ENCODE data around the gene TOR3A.

TOR3A gene

GRCh38 chr1:179143322-179143721 lies 61.5 kb downstream of the TOR3A start:
- H3K4me3 Mint-ChIP-seq: no peak overlapping the region
- no peak for DNase-seq
- TF ChIP-seq, protein P1, sequence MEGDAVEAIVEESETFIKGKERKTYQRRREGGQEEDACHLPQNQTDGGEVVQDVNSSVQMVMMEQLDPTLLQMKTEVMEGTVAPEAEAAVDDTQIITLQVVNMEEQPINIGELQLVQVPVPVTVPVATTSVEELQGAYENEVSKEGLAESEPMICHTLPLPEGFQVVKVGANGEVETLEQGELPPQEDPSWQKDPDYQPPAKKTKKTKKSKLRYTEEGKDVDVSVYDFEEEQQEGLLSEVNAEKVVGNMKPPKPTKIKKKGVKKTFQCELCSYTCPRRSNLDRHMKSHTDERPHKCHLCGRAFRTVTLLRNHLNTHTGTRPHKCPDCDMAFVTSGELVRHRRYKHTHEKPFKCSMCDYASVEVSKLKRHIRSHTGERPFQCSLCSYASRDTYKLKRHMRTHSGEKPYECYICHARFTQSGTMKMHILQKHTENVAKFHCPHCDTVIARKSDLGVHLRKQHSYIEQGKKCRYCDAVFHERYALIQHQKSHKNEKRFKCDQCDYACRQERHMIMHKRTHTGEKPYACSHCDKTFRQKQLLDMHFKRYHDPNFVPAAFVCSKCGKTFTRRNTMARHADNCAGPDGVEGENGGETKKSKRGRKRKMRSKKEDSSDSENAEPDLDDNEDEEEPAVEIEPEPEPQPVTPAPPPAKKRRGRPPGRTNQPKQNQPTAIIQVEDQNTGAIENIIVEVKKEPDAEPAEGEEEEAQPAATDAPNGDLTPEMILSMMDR (IDR thresholded peaks at IDR 0.05): no peak
- H3K4me1 Mint-ChIP-seq: peaks cover 17% of the 10 kb centered on the region
- H3K27ac Mint-ChIP-seq: no peak overlapping the region
- peaks cover 4% of the 10 kb centered on the region for H3K27me3 Mint-ChIP-seq (ENCODE audit: low read depth, poor library complexity)
- peaks cover 67% of the 10 kb centered on the region for H3K36me3 Mint-ChIP-seq (ENCODE audit: low read depth)
- peaks cover 28% of the 10 kb centered on the region for H3K9me3 Mint-ChIP-seq

GRCh38 chr1:179144626-179145025 lies 62.8 kb downstream of the TOR3A start:
- peaks cover 17% of the 10 kb centered on the region for H3K4me1 Mint-ChIP-seq
- no peak for DNase-seq
- peaks cover 4% of the 10 kb centered on the region for H3K27me3 Mint-ChIP-seq (ENCODE audit: low read depth, poor library complexity)
- no peak overlapping the region for H3K27ac Mint-ChIP-seq
- peaks cover 34% of the 10 kb centered on the region for H3K9me3 Mint-ChIP-seq
- no peak overlapping the region for H3K4me3 Mint-ChIP-seq
- TF ChIP-seq, protein P1 (IDR thresholded peaks at IDR 0.05): no peak
- H3K36me3 Mint-ChIP-seq (ENCODE audit: low read depth): peaks cover 66% of the 10 kb centered on the region

DNA sequence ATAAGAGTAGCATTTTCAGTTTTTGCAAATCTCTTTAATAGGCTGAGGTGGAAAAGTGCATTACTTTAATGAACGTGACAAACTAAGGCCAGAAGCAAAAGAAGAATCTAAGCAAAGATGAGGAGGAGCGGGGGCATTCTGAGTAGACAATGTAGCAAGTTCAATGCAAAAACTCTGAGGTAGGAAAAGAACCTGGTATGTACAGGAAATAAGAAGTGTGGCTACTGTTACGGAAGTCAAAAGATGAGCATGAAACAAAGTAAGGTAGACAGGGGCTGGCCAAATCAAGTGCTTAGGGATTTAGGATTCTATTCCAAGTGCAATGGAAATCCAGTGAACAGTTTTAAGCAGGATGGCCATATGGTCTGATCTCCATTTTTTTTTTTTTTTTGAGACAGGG lies 63.7 kb downstream of the TOR3A start:
- H3K4me1 Mint-ChIP-seq: peaks cover 17% of the 10 kb centered on the region
- H3K36me3 Mint-ChIP-seq (ENCODE audit: low read depth): peaks cover 63% of the 10 kb centered on the region
- TF ChIP-seq, protein P1 (IDR thresholded peaks at IDR 0.05): no peak
- H3K27ac Mint-ChIP-seq: no peak overlapping the region
- no peak overlapping the region for H3K4me3 Mint-ChIP-seq
- H3K27me3 Mint-ChIP-seq (ENCODE audit: low read depth, poor library complexity): no peaks in the 10 kb centered on the region
- no peak for DNase-seq
- peaks cover 33% of the 10 kb centered on the region for H3K9me3 Mint-ChIP-seq

Data from nephron progenitor cell (in vitro differentiated cells).